GM12892 (cell line): Measurements from ENCODE around the gene CDK5RAP2.

Source experiments
- POLR2A ChIP-seq: IDR thresholded peaks from 2 replicates; pipeline ENCODE4 v1.6.1; 2011; ENCODE audit warnings: low read depth, low read length, control low read depth
- POLR2AphosphoS5 ChIP-seq: IDR thresholded peaks from 2 replicates; pipeline ENCODE4 v1.6.1; 2011; ENCODE audit warnings: low read depth, low read length, control low read depth
- TAF1 ChIP-seq: IDR thresholded peaks from 2 replicates; pipeline ENCODE4 v1.6.1; 2011; ENCODE audit warnings: low read depth, mild to moderate bottlenecking, control low read depth, low read length, borderline replicate concordance

GRCh38 chr9:120392711-120393110 is 187.3 kb downstream of the CDK5RAP2 start:
- TF ChIP-seq POLR2AphosphoS5 (no peak), POLR2A (no peak), TAF1 (no peak)
